K562 (cell line): ENCODE measurements around the gene SRI. TPM values are rescaled to one million over a fixed set of nuclear protein-coding genes. Genes with fewer than 3 reads are reported as not detected.

Experiments
- ARHGAP35 ChIP-seq: fragments of 450-650 bp; IDR thresholded peaks from 2 replicates; pipeline ENCODE4 v1.6.1; 2018; ENCODE audit not compliant: partially characterized antibody
- CBX2 ChIP-seq: fragments of 200-600 bp; sonication (generic); IDR thresholded peaks from one replicate; pipeline ENCODE4 v1.6.1; 2012; ENCODE audit warnings: mild to moderate bottlenecking, low read length, inconsistent platforms; ENCODE audit not compliant: insufficient read depth, poor library complexity, severe bottlenecking
- CTBP1 ChIP-seq: fragments of 450-650 bp; IDR thresholded peaks from 2 replicates; pipeline ENCODE4 v1.6.1; 2016; ENCODE audit warnings: borderline replicate concordance
- DMBX1 ChIP-seq: fragments of 250-450 bp; sonication (Bioruptor Pico); IDR thresholded peaks from 2 replicates; pipeline ENCODE4 v1.8.0; 2022; ENCODE audit warnings: inconsistent platforms, mild to moderate bottlenecking, moderate library complexity, borderline replicate concordance
- ETV5 ChIP-seq: sonication (generic); formaldehyde crosslinking; IDR thresholded peaks from 2 replicates; pipeline ENCODE4 v1.4.0; 2020; ENCODE audit warnings: low read depth, mild to moderate bottlenecking, missing genetic modification reagents
- KLF16 ChIP-seq: IDR thresholded peaks from 2 replicates; pipeline ENCODE4 v1.6.1; 2016; ENCODE audit warnings: antibody characterized with exemption
- MBD2 ChIP-seq: sonication (generic); IDR thresholded peaks from 2 replicates; pipeline ENCODE4 v1.6.1; 2016; ENCODE audit warnings: low read depth, borderline replicate concordance
- NCOA2 ChIP-seq, 2 experiments: fragments of 450-650 bp; IDR thresholded peaks; 2 replicates each; pipeline ENCODE4 v1.6.1; 2018; ENCODE audit warnings: mild to moderate bottlenecking in 2 of 2, moderate library complexity in 1 of 2; ENCODE audit not compliant: partially characterized antibody in 2 of 2
- SMAD4 ChIP-seq: fragments of 250-450 bp; sonication (Bioruptor Pico); conservative IDR thresholded peaks from 2 replicates; pipeline ENCODE4 v1.8.0; 2021; ENCODE audit warnings: inconsistent platforms, mild to moderate bottlenecking, moderate library complexity
- SMARCE1 ChIP-seq: fragments of 450-650 bp; IDR thresholded peaks from 2 replicates; pipeline ENCODE4 v1.7.1; 2016; ENCODE audit warnings: mild to moderate bottlenecking
- ZBTB17 ChIP-seq: fragments of 450-650 bp; formaldehyde crosslinking; IDR thresholded peaks from 2 replicates; pipeline ENCODE4 v1.4.0; 2020; ENCODE audit warnings: mild to moderate bottlenecking
- ZNF133 ChIP-seq: fragments of 250-450 bp; sonication (Bioruptor Pico); IDR thresholded peaks from 2 replicates; pipeline ENCODE4 v1.4.0; 2020; ENCODE audit warnings: mild to moderate bottlenecking
- polyA plus RNA-seq, 8 experiments: library from polyadenylated mRNA; depleted of rRNA in 4 of 8; stranded (reverse) in 5 of 8; unstranded in 3 of 8; fragments of >200 nt; fragmentation: Nextera tagmentation in 2 of 8; fragmentation: Illumina TruSeq in 1 of 8; extraction: Ambion mirVana in 2 of 8; extraction: Trizol in 1 of 8; gene quantifications; 2 replicates each; pipeline versions ENCODE4 v1.2.1 to v1.2.3, GENCODE V29; 2011 to 2014; ENCODE audit warnings: inconsistent platforms in 1 of 8, missing spikeins in 1 of 8
- total RNA-seq, 7 experiments: library from RNA; depleted of rRNA in 6 of 7; stranded (reverse); fragments of >200 nt in 6 of 7; fragmentation: Illumina TruSeq in 2 of 7; extraction: Trizol in 2 of 7; gene quantifications; 2 replicates each; pipeline versions ENCODE4 v1.2.1 to v1.2.3, GENCODE V29; 2011 to 2021; ENCODE audit warnings: low replicate concordance in 1 of 7
- TF ChIP-seq, protein P1 (sequence below): sonication (generic); IDR thresholded peaks from 2 replicates; pipeline ENCODE4 v1.6.1; 2016
- TF ChIP-seq, protein P2 (sequence below): fragments of 250-450 bp; sonication (Bioruptor Pico); IDR thresholded peaks from 2 replicates; pipeline ENCODE4 v1.4.0; 2020; ENCODE audit warnings: mild to moderate bottlenecking, moderate library complexity
- TF ChIP-seq, protein P3 (sequence below): fragments of 250-450 bp; sonication (Bioruptor Pico); IDR thresholded peaks from 2 replicates; pipeline ENCODE4 v1.5.0; 2021
- TF ChIP-seq, protein P4 (sequence below): sonication (generic); formaldehyde crosslinking; IDR thresholded peaks from 2 replicates; pipeline ENCODE4 v1.8.0; 2023; ENCODE audit warnings: missing genetic modification reagents, mild to moderate bottlenecking, borderline replicate concordance

Gene SRI
- total and polyA plus RNA-seq, 9 of the 15 experiments (the other 6 are each of a cell fraction or from before 2014, with no cell fraction given): 56.4 to 158 (median 119) TPM

DNA sequence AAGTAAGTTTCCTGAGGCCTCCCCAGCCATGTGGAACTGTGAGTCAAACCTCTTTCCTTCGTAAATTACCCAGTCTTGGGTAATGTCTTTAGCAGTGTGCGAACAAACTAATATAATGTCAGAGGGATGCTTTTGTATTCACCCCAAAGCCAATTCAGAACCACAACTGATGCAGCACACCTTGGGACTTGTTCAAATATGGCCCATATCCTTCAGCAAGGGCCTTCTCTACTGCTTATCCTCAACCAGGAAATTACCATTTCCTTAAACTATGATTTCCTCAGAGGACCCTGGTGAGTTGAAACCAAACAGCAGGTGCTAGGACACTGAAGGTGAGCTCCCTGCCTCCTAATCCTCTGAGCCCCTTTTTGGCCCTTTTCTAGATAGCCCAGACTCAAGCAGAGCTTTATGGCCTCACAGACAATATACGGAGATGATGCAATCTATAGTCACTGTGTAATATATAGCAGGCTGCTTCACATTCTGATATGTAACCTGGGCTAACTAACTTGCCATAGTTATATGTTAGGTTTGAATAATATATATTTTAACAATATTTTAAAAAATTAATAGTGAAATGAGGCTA, 15.2 kb downstream of the SRI start (continued):
- TF ChIP-seq, protein P1, sequence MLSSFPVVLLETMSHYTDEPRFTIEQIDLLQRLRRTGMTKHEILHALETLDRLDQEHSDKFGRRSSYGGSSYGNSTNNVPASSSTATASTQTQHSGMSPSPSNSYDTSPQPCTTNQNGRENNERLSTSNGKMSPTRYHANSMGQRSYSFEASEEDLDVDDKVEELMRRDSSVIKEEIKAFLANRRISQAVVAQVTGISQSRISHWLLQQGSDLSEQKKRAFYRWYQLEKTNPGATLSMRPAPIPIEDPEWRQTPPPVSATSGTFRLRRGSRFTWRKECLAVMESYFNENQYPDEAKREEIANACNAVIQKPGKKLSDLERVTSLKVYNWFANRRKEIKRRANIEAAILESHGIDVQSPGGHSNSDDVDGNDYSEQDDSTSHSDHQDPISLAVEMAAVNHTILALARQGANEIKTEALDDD: no peak; the same call in 1 of the 2 replicates
- TF ChIP-seq, protein P2, sequence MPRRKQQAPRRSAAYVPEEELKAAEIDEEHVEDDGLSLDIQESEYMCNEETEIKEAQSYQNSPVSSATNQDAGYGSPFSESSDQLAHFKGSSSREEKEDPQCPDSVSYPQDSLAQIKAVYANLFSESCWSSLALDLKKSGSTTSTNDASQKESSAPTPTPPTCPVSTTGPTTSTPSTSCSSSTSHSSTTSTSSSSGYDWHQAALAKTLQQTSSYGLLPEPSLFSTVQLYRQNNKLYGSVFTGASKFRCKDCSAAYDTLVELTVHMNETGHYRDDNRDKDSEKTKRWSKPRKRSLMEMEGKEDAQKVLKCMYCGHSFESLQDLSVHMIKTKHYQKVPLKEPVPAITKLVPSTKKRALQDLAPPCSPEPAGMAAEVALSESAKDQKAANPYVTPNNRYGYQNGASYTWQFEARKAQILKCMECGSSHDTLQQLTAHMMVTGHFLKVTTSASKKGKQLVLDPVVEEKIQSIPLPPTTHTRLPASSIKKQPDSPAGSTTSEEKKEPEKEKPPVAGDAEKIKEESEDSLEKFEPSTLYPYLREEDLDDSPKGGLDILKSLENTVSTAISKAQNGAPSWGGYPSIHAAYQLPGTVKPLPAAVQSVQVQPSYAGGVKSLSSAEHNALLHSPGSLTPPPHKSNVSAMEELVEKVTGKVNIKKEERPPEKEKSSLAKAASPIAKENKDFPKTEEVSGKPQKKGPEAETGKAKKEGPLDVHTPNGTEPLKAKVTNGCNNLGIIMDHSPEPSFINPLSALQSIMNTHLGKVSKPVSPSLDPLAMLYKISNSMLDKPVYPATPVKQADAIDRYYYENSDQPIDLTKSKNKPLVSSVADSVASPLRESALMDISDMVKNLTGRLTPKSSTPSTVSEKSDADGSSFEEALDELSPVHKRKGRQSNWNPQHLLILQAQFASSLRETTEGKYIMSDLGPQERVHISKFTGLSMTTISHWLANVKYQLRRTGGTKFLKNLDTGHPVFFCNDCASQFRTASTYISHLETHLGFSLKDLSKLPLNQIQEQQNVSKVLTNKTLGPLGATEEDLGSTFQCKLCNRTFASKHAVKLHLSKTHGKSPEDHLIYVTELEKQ (CRISPR knock-in tag): no peak
- TF ChIP-seq, protein P3, sequence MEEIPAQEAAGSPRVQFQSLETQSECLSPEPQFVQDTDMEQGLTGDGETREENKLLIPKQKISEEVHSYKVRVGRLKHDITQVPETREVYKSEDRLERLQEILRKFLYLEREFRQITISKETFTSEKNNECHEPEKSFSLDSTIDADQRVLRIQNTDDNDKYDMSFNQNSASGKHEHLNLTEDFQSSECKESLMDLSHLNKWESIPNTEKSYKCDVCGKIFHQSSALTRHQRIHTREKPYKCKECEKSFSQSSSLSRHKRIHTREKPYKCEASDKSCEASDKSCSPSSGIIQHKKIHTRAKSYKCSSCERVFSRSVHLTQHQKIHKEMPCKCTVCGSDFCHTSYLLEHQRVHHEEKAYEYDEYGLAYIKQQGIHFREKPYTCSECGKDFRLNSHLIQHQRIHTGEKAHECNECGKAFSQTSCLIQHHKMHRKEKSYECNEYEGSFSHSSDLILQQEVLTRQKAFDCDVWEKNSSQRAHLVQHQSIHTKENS (CRISPR knock-in tag): 0 out of 2 replicates have a peak, but pooled peaks have one; percentile 10
- TF ChIP-seq CBX2: no peak
- TF ChIP-seq DMBX1 (CRISPR knock-in tag): peak; percentile 75; the same call in 1 of the 2 replicates
- TF ChIP-seq ZNF133 (CRISPR knock-in tag): no peak
- TF ChIP-seq, protein P4, sequence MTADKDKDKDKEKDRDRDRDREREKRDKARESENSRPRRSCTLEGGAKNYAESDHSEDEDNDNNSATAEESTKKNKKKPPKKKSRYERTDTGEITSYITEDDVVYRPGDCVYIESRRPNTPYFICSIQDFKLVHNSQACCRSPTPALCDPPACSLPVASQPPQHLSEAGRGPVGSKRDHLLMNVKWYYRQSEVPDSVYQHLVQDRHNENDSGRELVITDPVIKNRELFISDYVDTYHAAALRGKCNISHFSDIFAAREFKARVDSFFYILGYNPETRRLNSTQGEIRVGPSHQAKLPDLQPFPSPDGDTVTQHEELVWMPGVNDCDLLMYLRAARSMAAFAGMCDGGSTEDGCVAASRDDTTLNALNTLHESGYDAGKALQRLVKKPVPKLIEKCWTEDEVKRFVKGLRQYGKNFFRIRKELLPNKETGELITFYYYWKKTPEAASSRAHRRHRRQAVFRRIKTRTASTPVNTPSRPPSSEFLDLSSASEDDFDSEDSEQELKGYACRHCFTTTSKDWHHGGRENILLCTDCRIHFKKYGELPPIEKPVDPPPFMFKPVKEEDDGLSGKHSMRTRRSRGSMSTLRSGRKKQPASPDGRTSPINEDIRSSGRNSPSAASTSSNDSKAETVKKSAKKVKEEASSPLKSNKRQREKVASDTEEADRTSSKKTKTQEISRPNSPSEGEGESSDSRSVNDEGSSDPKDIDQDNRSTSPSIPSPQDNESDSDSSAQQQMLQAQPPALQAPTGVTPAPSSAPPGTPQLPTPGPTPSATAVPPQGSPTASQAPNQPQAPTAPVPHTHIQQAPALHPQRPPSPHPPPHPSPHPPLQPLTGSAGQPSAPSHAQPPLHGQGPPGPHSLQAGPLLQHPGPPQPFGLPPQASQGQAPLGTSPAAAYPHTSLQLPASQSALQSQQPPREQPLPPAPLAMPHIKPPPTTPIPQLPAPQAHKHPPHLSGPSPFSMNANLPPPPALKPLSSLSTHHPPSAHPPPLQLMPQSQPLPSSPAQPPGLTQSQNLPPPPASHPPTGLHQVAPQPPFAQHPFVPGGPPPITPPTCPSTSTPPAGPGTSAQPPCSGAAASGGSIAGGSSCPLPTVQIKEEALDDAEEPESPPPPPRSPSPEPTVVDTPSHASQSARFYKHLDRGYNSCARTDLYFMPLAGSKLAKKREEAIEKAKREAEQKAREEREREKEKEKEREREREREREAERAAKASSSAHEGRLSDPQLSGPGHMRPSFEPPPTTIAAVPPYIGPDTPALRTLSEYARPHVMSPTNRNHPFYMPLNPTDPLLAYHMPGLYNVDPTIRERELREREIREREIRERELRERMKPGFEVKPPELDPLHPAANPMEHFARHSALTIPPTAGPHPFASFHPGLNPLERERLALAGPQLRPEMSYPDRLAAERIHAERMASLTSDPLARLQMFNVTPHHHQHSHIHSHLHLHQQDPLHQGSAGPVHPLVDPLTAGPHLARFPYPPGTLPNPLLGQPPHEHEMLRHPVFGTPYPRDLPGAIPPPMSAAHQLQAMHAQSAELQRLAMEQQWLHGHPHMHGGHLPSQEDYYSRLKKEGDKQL (CRISPR knock-in tag): no peak
- no peak for TF ChIP-seq MBD2
- TF ChIP-seq ZBTB17 (CRISPR knock-in tag): 0 out of 2 replicates have a peak, but pooled peaks have one; percentile 26
- no peak for TF ChIP-seq ETV5
- 0 out of 2 replicates have a peak, but pooled peaks have one; percentile 11 for TF ChIP-seq CTBP1
- no peak for TF ChIP-seq KLF16
- TF ChIP-seq SMARCE1: no peak
- no peak for TF ChIP-seq NCOA2 (IDR thresholded peaks at IDR 0.05; ENCODE audit: partially characterized antibody in 2 of 2)
- TF ChIP-seq ARHGAP35: no peak
- peak; percentile 84 for TF ChIP-seq SMAD4 (CRISPR knock-in tag)
